Measurements from ENCODE around the gene GATA6. TPM values are rescaled to one million over a fixed set of nuclear protein-coding genes. Genes with fewer than 3 reads are reported as not detected.

The GATA6 gene
- total and polyA plus RNA-seq, 2 of the 13 experiments (the other 11 are each of a cell fraction or from before 2014, with no cell fraction given): 0.84 to 3.2 TPM

GRCh38 chr18:22149710-22150109, 19.7 kb upstream of the GATA6 start:
- ChIA-PET POLR2A (no interaction called here), CTCF (ENCODE audit: low intra/inter-chr PET ratio, low total read pairs) (no interaction called here)
- H3K9ac ChIP-seq (ENCODE audit: insufficient read depth, low read depth, low read length): no peak overlapping the region

More at GRCh38 chr18:22149710-22150109, 19.7 kb upstream of the GATA6 start:
- Histone ChIP-seq H3K4me2 (ENCODE audit: low read depth, low read length) (no peak overlapping the region), H3K27me3 (ENCODE audit: control insufficient read depth in 1 of 2, insufficient read depth in 2 of 2, low read length in 2 of 2) (peaks cover 0 to 3% of the 10 kb centered on the region in 2 experiments; a peak in 1 of 5 replicates), H3K4me1 (ENCODE audit: insufficient read depth, low read length) (no peaks in the 10 kb centered on the region), H3K27ac (ENCODE audit: extremely low read length, insufficient read depth, low read length) (no peak overlapping the region), H2AFZ (ENCODE audit: low read length) (no peak overlapping the region), H3K36me3 (replicated peaks in 1 of 2; ENCODE audit: control insufficient read depth in 1 of 2, insufficient read depth in 2 of 2, low read length in 2 of 2) (no peaks in the 10 kb centered on the region), H4K20me1 (ENCODE audit: insufficient read depth, low read length) (no peaks in the 10 kb centered on the region), H3K9me3 (ENCODE audit: low read length) (no peaks in the 10 kb centered on the region), H3K4me3 (replicated peaks in 1 of 3; ENCODE audit: insufficient read depth in 1 of 3, low read depth in 2 of 3, low read length in 3 of 3) (no peak overlapping the region), H3K79me2 (ENCODE audit: insufficient read depth, low read length) (no peaks in the 10 kb centered on the region)
- no peak for TF ChIP-seq TCF7 (IDR thresholded peaks at IDR 0.05; ENCODE audit: low read depth)
- TF ChIP-seq KDM5A (IDR thresholded peaks at IDR 0.05; ENCODE audit: borderline replicate concordance, low read length): no peak
- no peak for TF ChIP-seq NFIC (IDR thresholded peaks at IDR 0.05; ENCODE audit: low read length)
- TF ChIP-seq SAP130 (CRISPR knock-in tag; IDR thresholded peaks at IDR 0.05; ENCODE audit: low read depth): no peak
- TF ChIP-seq NFYB (CRISPR knock-in tag; IDR thresholded peaks at IDR 0.05): no peak
- no peak for TF ChIP-seq RFXAP (CRISPR knock-in tag; IDR thresholded peaks at IDR 0.05; ENCODE audit: borderline replicate concordance)
- TF ChIP-seq, protein P1, sequence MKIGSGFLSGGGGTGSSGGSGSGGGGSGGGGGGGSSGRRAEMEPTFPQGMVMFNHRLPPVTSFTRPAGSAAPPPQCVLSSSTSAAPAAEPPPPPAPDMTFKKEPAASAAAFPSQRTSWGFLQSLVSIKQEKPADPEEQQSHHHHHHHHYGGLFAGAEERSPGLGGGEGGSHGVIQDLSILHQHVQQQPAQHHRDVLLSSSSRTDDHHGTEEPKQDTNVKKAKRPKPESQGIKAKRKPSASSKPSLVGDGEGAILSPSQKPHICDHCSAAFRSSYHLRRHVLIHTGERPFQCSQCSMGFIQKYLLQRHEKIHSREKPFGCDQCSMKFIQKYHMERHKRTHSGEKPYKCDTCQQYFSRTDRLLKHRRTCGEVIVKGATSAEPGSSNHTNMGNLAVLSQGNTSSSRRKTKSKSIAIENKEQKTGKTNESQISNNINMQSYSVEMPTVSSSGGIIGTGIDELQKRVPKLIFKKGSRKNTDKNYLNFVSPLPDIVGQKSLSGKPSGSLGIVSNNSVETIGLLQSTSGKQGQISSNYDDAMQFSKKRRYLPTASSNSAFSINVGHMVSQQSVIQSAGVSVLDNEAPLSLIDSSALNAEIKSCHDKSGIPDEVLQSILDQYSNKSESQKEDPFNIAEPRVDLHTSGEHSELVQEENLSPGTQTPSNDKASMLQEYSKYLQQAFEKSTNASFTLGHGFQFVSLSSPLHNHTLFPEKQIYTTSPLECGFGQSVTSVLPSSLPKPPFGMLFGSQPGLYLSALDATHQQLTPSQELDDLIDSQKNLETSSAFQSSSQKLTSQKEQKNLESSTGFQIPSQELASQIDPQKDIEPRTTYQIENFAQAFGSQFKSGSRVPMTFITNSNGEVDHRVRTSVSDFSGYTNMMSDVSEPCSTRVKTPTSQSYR (CRISPR knock-in tag; IDR thresholded peaks at IDR 0.05; ENCODE audit: borderline replicate concordance): no peak
- no peak for TF ChIP-seq POLR2AphosphoS2 (IDR thresholded peaks at IDR 0.05; ENCODE audit: low read depth, low read length)
- TF ChIP-seq ZNF615 (CRISPR knock-in tag; IDR thresholded peaks at IDR 0.05; ENCODE audit: borderline replicate concordance): no peak
- TF ChIP-seq ZMYM2 (CRISPR knock-in tag; IDR thresholded peaks at IDR 0.05): no peak
- no peak for TF ChIP-seq ZC3H13 (CRISPR knock-in tag; IDR thresholded peaks at IDR 0.05)
- no peak for TF ChIP-seq RARG (CRISPR knock-in tag; IDR thresholded peaks at IDR 0.05; ENCODE audit: low read depth)
- no peak for TF ChIP-seq KLF6 (CRISPR knock-in tag; IDR thresholded peaks at IDR 0.05)
- no peak for TF ChIP-seq ZNF83 (CRISPR knock-in tag; IDR thresholded peaks at IDR 0.05; ENCODE audit: borderline replicate concordance)
- 28% methylated on average over 8 of the region's 8 CpGs for WGBS (ENCODE audit: low lambda C conversion rate)
- no TSS peak for BruUV-seq (replicated peaks)
- ATAC-seq: no peak
- DNase-seq (ENCODE audit: low spot score): no peak
- intact Hi-C loops (cut with micrococcal nuclease; ENCODE audit: unreplicated experiment): no loop called here
- FAIRE-seq: no peak
- in situ Hi-C loops (cut with HindIII; ENCODE audit: extremely low pct_ligation_motif_present, low pct_unique_long_range_greater_than_20kb): no loop called here
